CD4-positive, CD25-positive, alpha-beta regulatory T cell (primary cell): ENCODE data around the gene MS4A6E. TPM values are rescaled to one million over a fixed set of nuclear protein-coding genes. Genes with fewer than 3 reads are reported as not detected.

Experiments
- ATAC-seq, 2 donors: fragments of 150-1000 bp; cut with Tn5 transposase; one replicate each; pipeline ENCODE4 v1.10.0; 2021; ENCODE audit warnings: low read depth in 2 of 2, moderate number of reproducible peaks in 2 of 2, moderate library complexity in 1 of 2
- DNase-seq, 3 donors: peaks; one replicate each; pipeline versions ENCODE4 v3.0.0 to v3.0.0-alpha.2; 2012 to 2022; ENCODE audit warnings: mixed read lengths in 1 of 3
- H3K27ac ChIP-seq: one replicate; pipeline ENCODE4 v1.7.0; 2013; ENCODE audit warnings: mild to moderate bottlenecking, low read length; ENCODE audit not compliant: insufficient read depth, poor library complexity, severe bottlenecking
- H3K27me3 ChIP-seq: one replicate; pipeline ENCODE4 v1.7.0; 2013; ENCODE audit warnings: low read length; ENCODE audit not compliant: control insufficient read depth, insufficient read depth
- H3K36me3 ChIP-seq: one replicate; pipeline ENCODE4 v1.7.0; 2013; ENCODE audit warnings: mild to moderate bottlenecking, low read length, moderate library complexity; ENCODE audit not compliant: control insufficient read depth, insufficient read depth
- H3K4me1 ChIP-seq: 2 replicates; pipeline ENCODE4 v1.7.0; 2013; ENCODE audit warnings: mild to moderate bottlenecking, low read length; ENCODE audit not compliant: insufficient read depth, control insufficient read depth, poor library complexity, severe bottlenecking
- H3K4me3 ChIP-seq: one replicate; pipeline ENCODE4 v1.7.0; 2013; ENCODE audit warnings: low read depth, mild to moderate bottlenecking, low read length, moderate library complexity
- H3K9me3 ChIP-seq, 2 experiments: 1 replicate in 1 of 2; 2 replicates in 1 of 2; pipeline ENCODE4 v1.7.0; 2013; ENCODE audit warnings: low read length in 2 of 2, mild to moderate bottlenecking in 1 of 2, moderate library complexity in 1 of 2; ENCODE audit not compliant: control insufficient read depth in 2 of 2
- H3K27ac Mint-ChIP-seq, 3 donors: one replicate each; pipeline ENCODE4 v1.8.0; 2020 to 2022; ENCODE audit warnings: mild to moderate bottlenecking in 3 of 3, mixed read lengths in 3 of 3, moderate library complexity in 2 of 3
- H3K27me3 Mint-ChIP-seq: one replicate; pipeline ENCODE4 v1.8.0; 2022; ENCODE audit warnings: mild to moderate bottlenecking, mixed read lengths
- H3K36me3 Mint-ChIP-seq: one replicate; pipeline ENCODE4 v1.8.0; 2020; ENCODE audit warnings: mixed read lengths
- H3K4me1 Mint-ChIP-seq, 4 donors: one replicate each; pipeline ENCODE4 v1.8.0; 2020 to 2022; ENCODE audit warnings: mixed read lengths in 4 of 4, mild to moderate bottlenecking in 1 of 4
- H3K4me3 Mint-ChIP-seq, 4 donors: one replicate each; pipeline ENCODE4 v1.8.0; 2020 to 2022; ENCODE audit warnings: mild to moderate bottlenecking in 4 of 4, mixed read lengths in 4 of 4, moderate library complexity in 3 of 4
- H3K9me3 Mint-ChIP-seq, 7 donors: one replicate each; pipeline ENCODE4 v1.8.0; 2020 to 2022; ENCODE audit warnings: mixed read lengths in 7 of 7, mild to moderate bottlenecking in 3 of 7, moderate library complexity in 2 of 7
- polyA plus RNA-seq, 4 donors: library from polyadenylated mRNA; unstranded; fragments of 300-500 nt; fragmentation: Illumina TruSeq; gene quantifications; one replicate each; pipeline ENCODE4 v1.2.3, GENCODE V29; 2021
- total RNA-seq: library from RNA; stranded (reverse); gene quantifications from one replicate; pipeline ENCODE4 v1.2.3, GENCODE V29; 2022

Gene MS4A6E
- total and polyA plus RNA-seq, 5 donors from 2014 or later = not detected

DNA sequence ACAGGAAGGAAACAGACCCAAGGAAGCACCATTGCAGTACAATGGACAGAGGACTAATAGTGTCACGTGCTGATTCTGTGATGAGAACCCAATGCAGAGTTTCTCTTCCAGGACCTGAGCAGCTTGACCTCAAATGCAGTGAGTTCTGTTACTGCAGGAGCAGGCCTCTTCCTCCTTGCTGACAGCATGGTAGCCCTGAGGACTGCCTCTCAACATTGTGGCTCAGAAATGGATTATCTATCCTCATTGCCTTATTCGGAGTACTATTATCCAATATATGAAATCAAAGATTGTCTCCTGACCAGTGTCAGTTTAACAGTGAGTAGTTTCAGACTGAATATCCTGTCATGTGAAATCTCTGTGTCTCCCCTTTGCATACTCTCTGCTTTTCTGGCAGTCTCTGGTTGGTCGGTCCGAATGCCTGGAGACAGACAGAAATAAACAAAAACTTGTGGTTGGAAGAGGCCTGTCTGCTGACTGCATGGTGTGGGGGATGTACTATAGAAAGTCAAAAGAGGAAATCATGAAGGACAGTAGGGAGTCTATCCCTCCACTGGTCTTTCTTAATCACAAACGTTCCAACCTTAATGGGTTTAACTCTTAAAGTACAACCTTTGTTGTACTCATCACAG is 62.3 kb downstream of the MS4A6E start:
- Histone ChIP-seq H3K4me3 (no peak overlapping the region), H3K9me3 (no peaks in the 10 kb centered on the region), H3K27me3 (peaks cover 6% of the 10 kb centered on the region), H3K27ac (no peak overlapping the region), H3K36me3 (no peaks in the 10 kb centered on the region), H3K4me1 (no peaks in the 10 kb centered on the region)
- DNase-seq (no peak), ATAC-seq (peak in 1 of 2 donors; percentile 45)
- Mint-ChIP-seq H3K27me3 (peaks cover 9% of the 10 kb centered on the region), H3K9me3 (peaks cover 0 to 3% (median 0%) of the 10 kb centered on the region in 7 donors), H3K27ac (no peak overlapping the region), H3K4me3 (no peak overlapping the region), H3K4me1 (no peaks in the 10 kb centered on the region), H3K36me3 (no peaks in the 10 kb centered on the region)

DNA sequence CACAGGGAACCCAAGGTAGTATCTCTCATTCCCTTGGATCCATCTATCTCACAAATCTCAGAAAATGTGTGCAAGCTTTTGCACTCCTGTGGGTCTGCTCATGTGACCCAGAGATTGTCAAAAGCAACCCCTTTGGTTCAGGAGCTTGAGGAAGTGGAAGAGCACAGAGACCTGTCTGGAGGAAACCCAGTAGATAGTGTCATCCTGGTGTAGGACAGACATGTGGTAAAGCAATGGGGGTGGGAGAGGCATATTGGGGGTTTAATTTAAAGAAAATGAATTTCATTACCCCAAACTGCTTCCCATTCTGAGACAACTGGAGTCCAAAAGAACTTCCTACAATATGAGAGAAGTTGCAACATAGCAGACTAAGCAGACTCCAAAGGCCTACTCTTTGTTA is 63.4 kb downstream of the MS4A6E start:
- Histone ChIP-seq H3K27me3 (peaks cover 6% of the 10 kb centered on the region), H3K4me1 (no peaks in the 10 kb centered on the region), H3K36me3 (no peaks in the 10 kb centered on the region), H3K9me3 (no peaks in the 10 kb centered on the region), H3K4me3 (no peak overlapping the region), H3K27ac (no peak overlapping the region)
- Mint-ChIP-seq H3K4me3 (no peak overlapping the region), H3K4me1 (no peaks in the 10 kb centered on the region), H3K27ac (no peak overlapping the region), H3K36me3 (no peaks in the 10 kb centered on the region), H3K27me3 (peaks cover 9% of the 10 kb centered on the region), H3K9me3 (peaks cover 0 to 3% (median 0%) of the 10 kb centered on the region in 7 donors)
- DNase-seq (no peak), ATAC-seq (no peak)

Other genes starting within 250 kb of the MS4A6E start
- gene MS4A2, start 238.6 kb upstream of the MS4A6E start, total RNA-seq = 0.37 TPM
- not detected for gene MS4A2, start 238.6 kb upstream of the MS4A6E start, polyA plus RNA-seq
- 1.3 TPM for gene MS4A6A, start 144.2 kb upstream of the MS4A6E start, total RNA-seq
- under 1 TPM in 3 of 4 donors, not detected in 1; 0.29 to 0.99 (median 0.47) TPM for gene MS4A6A, start 144.2 kb upstream of the MS4A6E start, polyA plus RNA-seq
- 1.0 TPM for gene MS4A4E, start 84.1 kb upstream of the MS4A6E start, total RNA-seq
- not detected for gene MS4A4E, start 84.1 kb upstream of the MS4A6E start, polyA plus RNA-seq
- gene MS4A4A, start 46.6 kb upstream of the MS4A6E start, total RNA-seq = not detected
- gene MS4A4A, start 46.6 kb upstream of the MS4A6E start, polyA plus RNA-seq = not detected
- gene MS4A7, start 51.3 kb downstream of the MS4A6E start, total RNA-seq = 0.86 TPM
- under 1 TPM in 2 of 4 donors, not detected in 2; 0.40 to 0.83 TPM for gene MS4A7, start 51.3 kb downstream of the MS4A6E start, polyA plus RNA-seq
- not detected for gene MS4A14, start 69.2 kb downstream of the MS4A6E start, total RNA-seq
- gene MS4A14, start 69.2 kb downstream of the MS4A6E start, polyA plus RNA-seq = not detected
- gene MS4A5, start 102.3 kb downstream of the MS4A6E start, total RNA-seq = not detected
- gene MS4A5, start 102.3 kb downstream of the MS4A6E start, polyA plus RNA-seq = not detected
- 0.79 TPM for gene MS4A1, start 128.6 kb downstream of the MS4A6E start, total RNA-seq
- gene MS4A1, start 128.6 kb downstream of the MS4A6E start, polyA plus RNA-seq = 1 to 10 TPM in 3 of 4 donors, under 1 TPM in 1; 0.52 to 3.6 (median 1.3) TPM
- gene MS4A12, start 165.5 kb downstream of the MS4A6E start, total RNA-seq = not detected
- gene MS4A12, start 165.5 kb downstream of the MS4A6E start, polyA plus RNA-seq = not detected
- gene MS4A13, start 188.1 kb downstream of the MS4A6E start, total RNA-seq = not detected
- gene MS4A13, start 188.1 kb downstream of the MS4A6E start, polyA plus RNA-seq = not detected